DND-41 (cell line): ENCODE results near the gene CRYL1.

Source experiments
- CTCF ChIP-seq: IDR thresholded peaks from 2 replicates; pipeline ENCODE4 v1.5.1; 2012; ENCODE audit warnings: borderline replicate concordance, low read length, moderate library complexity, mild to moderate bottlenecking; ENCODE audit not compliant: poor library complexity, severe bottlenecking; ENCODE audit errors: extremely low read depth
- EZH2 ChIP-seq: IDR thresholded peaks from 3 replicates; pipeline ENCODE4 v1.6.1; 2012; ENCODE audit warnings: borderline replicate concordance, low read depth, mild to moderate bottlenecking, moderate library complexity, low read length, inconsistent platforms; ENCODE audit not compliant: severe bottlenecking

GRCh38 chr13:20399961-20400360, 125.7 kb downstream of the CRYL1 start:
- no peak for TF ChIP-seq CTCF
- no peak for TF ChIP-seq EZH2
